HL-60 (cell line): ENCODE measurements around the gene STXBP1.

Experiments used
- GABPA ChIP-seq: IDR thresholded peaks from 2 replicates; pipeline ENCODE4 v1.6.1; 2012; ENCODE audit warnings: low read depth
- POLR2AphosphoS5 ChIP-seq: IDR thresholded peaks from 2 replicates; pipeline ENCODE4 v1.6.1; 2012; ENCODE audit warnings: low read depth
- TF ChIP-seq, protein P1 (sequence below): IDR thresholded peaks from one replicate; pipeline ENCODE4 v1.5.1; 2011; ENCODE audit warnings: low read length, control low read depth, inconsistent platforms; ENCODE audit not compliant: insufficient read depth

GRCh38 chr9:127715470-127716337 is 103.6 kb downstream of the STXBP1 start, which contains the start of the genes PTRH1 and TTC16:
- TF ChIP-seq, protein P1, sequence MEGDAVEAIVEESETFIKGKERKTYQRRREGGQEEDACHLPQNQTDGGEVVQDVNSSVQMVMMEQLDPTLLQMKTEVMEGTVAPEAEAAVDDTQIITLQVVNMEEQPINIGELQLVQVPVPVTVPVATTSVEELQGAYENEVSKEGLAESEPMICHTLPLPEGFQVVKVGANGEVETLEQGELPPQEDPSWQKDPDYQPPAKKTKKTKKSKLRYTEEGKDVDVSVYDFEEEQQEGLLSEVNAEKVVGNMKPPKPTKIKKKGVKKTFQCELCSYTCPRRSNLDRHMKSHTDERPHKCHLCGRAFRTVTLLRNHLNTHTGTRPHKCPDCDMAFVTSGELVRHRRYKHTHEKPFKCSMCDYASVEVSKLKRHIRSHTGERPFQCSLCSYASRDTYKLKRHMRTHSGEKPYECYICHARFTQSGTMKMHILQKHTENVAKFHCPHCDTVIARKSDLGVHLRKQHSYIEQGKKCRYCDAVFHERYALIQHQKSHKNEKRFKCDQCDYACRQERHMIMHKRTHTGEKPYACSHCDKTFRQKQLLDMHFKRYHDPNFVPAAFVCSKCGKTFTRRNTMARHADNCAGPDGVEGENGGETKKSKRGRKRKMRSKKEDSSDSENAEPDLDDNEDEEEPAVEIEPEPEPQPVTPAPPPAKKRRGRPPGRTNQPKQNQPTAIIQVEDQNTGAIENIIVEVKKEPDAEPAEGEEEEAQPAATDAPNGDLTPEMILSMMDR: no peak
- TF ChIP-seq GABPA (no peak; the same call in 1 of the 2 replicates), POLR2AphosphoS5 (no peak)
